NCI-H748 treated with DMSO at 0.1 percent for 48 hours (cell line): ENCODE measurements around the gene UCN.
A peak's percentile ranks its signal among the peaks of the same experiment; 100 is the strongest.
"Not testable (repeated sequence)": the region's sequence is repeated elsewhere in the genome, so short reads cannot be mapped to it uniquely, and the experiment has no call there.

Experiments used
- DNase-seq: peaks from one replicate; lab custom pipeline; 2025; lab: John Stamatoyannopoulos, UW

UCN gene

GRCh38 chr2:27282892-27283291 is 25.4 kb downstream of the UCN start:
- DNase-seq, result no peak

- no peak for DNase-seq
These were observed 26.2 kb downstream of the UCN start, which contains the start of gene TRIM54 for GRCh38 chr2:27281855-27282559. TSS of gene TRIM54 (plus strand) at chr2:27282429. CDS start at chr2:27282732, 303 bp downstream.

GRCh38 chr2:27281442-27281841 is 26.8 kb downstream of the UCN start:
- no peak for DNase-seq

GRCh38 chr2:27280826-27281225 is 27.4 kb downstream of the UCN start:
- DNase-seq, result no peak

GRCh38 chr2:27278010-27278409 is 30.2 kb downstream of the UCN start:
- DNase-seq, result no peak

- no peak for DNase-seq
These were observed 32.8 kb downstream of the UCN start, which contains the start of gene DNAJC5G for GRCh38 chr2:27275211-27276150. TSS of gene DNAJC5G (plus strand) at chr2:27275433. CDS start at chr2:27276729, 1,296 bp downstream.

- not testable (repeated sequence) for DNase-seq
These were observed 35.4 kb downstream of the UCN start for GRCh38 chr2:27272537-27273522.

GRCh38 chr2:27271631-27272340 is 36.5 kb downstream of the UCN start:
- no peak for DNase-seq

GRCh38 chr2:27270670-27271069 is 37.6 kb downstream of the UCN start:
- DNase-seq, result no peak

- DNase-seq, result no peak
These were observed 38.1 kb downstream of the UCN start for GRCh38 chr2:27270131-27270530.

- not testable (repeated sequence) for DNase-seq
These were observed 39.9 kb downstream of the UCN start for GRCh38 chr2:27268296-27268695.

GRCh38 chr2:27265536-27265870 is 42.7 kb downstream of the UCN start:
- no peak for DNase-seq

- peak; percentile 33 for DNase-seq
These were observed 43.3 kb downstream of the UCN start for GRCh38 chr2:27264753-27265535.

- no peak for DNase-seq
These were observed 43.9 kb downstream of the UCN start for GRCh38 chr2:27264253-27264752.

- DNase-seq, result peak; percentile 25
These were observed 44.7 kb downstream of the UCN start for GRCh38 chr2:27263287-27264252.

GRCh38 chr2:27262379-27263286 is 45.6 kb downstream of the UCN start, which contains the start of gene SLC30A3:
TSS of gene SLC30A3 (minus strand) at chr2:27263047. CDS start at chr2:27262906, 141 bp downstream.
- peak; percentile 49 for DNase-seq

GRCh38 chr2:27261926-27262298 is 46.3 kb downstream of the UCN start:
- DNase-seq, result no peak
